K562 (cell line): ENCODE data around the gene DMWD.

Source experiments
- E2F6 ChIP-seq, 2 experiments: IDR thresholded peaks; 2 replicates each; pipeline ENCODE4 v1.6.1; 2011; ENCODE audit warnings: borderline replicate concordance in 1 of 2, control low read depth in 1 of 2, low read depth in 1 of 2, low read length in 1 of 2, mild to moderate bottlenecking in 1 of 2, mixed read lengths in 1 of 2, moderate library complexity in 1 of 2; ENCODE audit not compliant: insufficient read depth in 1 of 2, insufficient read length in 1 of 2, poor library complexity in 1 of 2, severe bottlenecking in 1 of 2; ENCODE audit errors: extremely low read depth in 1 of 2
- GABPB1 ChIP-seq: sonication (generic); formaldehyde crosslinking; IDR thresholded peaks from 2 replicates; pipeline ENCODE4 v1.8.0; 2022; ENCODE audit warnings: mild to moderate bottlenecking, missing genetic modification reagents
- PYGO2 ChIP-seq: fragments of 450-650 bp; IDR thresholded peaks from 2 replicates; pipeline ENCODE4 v1.6.1; 2016; ENCODE audit warnings: mild to moderate bottlenecking, missing genetic modification characterization, moderate library complexity, missing compliant biosample characterization
- RAD21 ChIP-seq, 2 experiments: fragments of 250-450 bp in 1 of 2; fragments of 450-650 bp in 1 of 2; sonication (Bioruptor Pico) in 1 of 2; formaldehyde crosslinking in 1 of 2; IDR thresholded peaks in 1 of 2; conservative IDR thresholded peaks in 1 of 2; 2 replicates each; pipeline versions ENCODE4 v1.4.0 to v1.8.0; 2020 to 2022; ENCODE audit warnings: mild to moderate bottlenecking in 2 of 2, moderate library complexity in 1 of 2

GRCh38 chr19:45782820-45783785 lies 9.5 kb downstream of the DMWD start:
- TF ChIP-seq E2F6 (IDR thresholded peaks at IDR 0.05; ENCODE audit: borderline replicate concordance in 1 of 2, extremely low read depth in 1 of 2, insufficient read depth in 1 of 2, insufficient read length in 1 of 2, low read depth in 1 of 2, low read length in 1 of 2, poor library complexity in 1 of 2, severe bottlenecking in 1 of 2) (no peak), RAD21 (CRISPR knock-in tag; conservative IDR thresholded peaks at IDR 0.05 in 1 of 2, IDR thresholded peaks at IDR 0.05 in 1 of 2) (no peak), GABPB1 (CRISPR knock-in tag) (no peak), PYGO2 (tag) (no peak)
